Iris pigment epithelial cell (primary cell): Measurements from ENCODE around the gene SLC25A38.

ENCODE experiments used
- DNase-seq: peaks from one replicate; pipeline ENCODE4 v3.0.0-alpha.2; 2011; ENCODE audit warnings: low read depth

The SLC25A38 gene

DNA sequence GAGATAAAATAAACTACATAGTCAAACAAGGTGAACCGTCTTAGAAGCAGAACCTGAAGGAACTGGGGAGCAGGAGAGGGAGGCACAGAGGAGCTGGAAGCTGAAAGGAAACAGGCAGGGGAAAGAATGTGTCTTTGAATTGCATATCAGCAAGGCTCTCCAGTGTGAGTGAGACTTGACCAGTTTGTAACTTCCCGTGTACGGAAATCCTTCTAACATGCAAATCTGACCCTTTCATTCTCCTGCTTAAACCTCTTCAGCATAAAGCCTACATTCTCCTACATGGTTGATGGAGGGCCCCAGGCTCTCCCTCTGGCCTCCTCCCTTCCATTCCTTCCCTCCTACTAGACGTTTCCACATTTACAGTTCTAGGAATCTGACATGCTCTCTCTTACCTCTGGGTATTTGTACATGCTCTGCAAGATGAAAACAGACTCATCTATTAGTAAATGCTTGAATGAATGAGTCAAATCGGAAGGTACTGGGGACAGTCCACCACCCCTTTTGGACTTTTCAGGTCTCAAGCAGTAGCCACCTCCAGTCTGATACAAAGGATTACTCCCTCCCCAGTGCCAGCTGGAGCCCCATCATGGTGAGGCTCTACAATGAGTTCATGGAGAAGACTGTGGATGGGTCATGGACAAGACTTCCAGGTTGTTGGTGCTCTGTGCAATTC lies 6.1 kb upstream of the SLC25A38 start:
- DNase-seq, result no peak

DNA sequence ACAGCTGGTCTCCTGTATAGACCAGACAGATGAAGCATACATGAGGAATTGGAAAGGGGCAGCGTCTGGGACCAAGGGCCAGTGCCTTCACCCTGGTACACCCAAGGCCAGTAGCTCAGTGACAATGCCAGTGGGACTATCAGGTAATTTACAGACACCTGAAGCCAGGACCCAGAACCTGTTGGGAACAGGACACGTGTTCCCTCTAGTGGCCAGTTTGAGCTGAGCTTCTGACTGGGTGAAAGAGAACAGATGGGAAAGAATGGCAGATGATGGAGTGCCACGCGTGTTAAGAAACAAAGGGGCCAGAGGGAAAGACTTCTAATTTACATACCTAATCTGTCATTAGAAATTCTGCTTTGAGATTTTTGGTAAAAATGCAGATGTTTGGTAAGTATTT lies 5.1 kb upstream of the SLC25A38 start:
- peak; percentile 39 for DNase-seq

DNA sequence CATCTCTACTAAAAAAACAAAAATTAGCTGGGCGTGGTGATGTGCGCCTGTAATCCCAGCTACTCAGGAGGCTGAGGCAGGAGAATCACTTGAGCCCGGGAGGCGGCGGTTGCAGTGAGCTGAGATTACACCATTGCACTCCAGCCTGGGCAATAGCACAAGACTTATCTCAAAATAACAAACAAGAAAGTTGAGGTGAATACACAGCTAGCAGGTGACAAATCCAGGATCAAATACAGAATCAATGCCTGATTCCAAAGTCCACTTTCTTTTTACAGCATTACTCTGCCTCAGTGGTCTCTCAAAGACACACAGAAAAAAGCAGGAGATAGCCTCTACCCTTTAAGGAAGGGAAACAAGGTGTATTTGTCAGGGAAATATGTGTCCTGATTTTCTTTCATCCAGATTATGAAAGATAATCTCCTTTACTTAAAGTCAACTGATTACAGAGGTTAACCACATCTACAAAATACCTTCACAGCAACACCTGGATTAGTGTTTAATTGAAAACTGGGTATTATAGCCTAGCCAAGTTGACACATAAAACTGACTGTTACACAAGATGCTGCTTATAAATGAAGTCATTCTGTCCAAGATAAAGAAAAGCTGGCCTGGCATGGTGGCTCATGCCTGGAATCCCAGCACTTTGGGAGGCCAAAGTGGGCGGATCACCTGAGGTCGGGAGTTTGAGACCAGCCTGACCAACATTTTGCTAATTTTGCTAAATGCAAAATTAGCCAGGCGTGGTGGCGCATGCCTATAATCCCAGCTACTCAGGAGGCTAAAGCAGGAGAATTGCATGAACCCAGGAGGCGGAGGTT lies 4.0 kb upstream of the SLC25A38 start:
- no peak for DNase-seq

DNA sequence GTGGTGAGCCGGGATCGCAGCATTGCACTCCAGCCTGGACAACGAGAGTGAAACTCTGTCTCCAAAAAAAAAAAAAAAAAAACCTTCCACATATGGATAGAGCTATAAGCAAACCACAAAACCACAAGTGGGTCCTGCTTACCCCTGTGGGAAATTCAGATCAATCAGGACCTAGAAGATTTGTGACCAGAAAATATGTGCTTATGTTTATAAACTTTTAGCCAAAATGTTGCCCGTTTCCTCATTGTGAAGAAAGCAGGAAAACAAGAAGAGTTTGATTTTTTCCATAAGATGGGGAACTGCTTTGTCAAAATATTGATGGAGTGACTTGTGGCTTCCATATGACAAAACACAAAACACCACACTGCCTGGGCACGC lies 3.4 kb upstream of the SLC25A38 start:
- no peak for DNase-seq

DNA sequence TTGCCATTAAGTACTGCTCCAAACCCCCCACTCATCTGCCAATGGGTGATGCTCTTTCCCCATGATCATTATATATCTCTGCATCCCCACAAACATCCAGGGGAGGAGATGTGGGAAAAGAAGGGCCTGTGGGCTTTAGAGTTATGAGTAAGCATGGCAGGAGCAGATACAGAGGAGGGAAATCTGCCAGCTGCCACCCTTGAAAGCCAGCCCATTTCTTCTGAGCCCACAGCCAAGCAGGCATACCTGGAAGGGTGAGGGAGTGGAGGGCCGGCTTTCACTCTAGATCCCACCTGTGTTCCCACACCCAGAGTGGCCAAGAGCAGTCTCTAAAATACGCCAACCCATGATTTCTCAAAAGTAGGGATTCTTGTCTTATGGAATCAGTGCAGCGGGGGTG lies 1.7 kb upstream of the SLC25A38 start:
- DNase-seq, result no peak

DNA sequence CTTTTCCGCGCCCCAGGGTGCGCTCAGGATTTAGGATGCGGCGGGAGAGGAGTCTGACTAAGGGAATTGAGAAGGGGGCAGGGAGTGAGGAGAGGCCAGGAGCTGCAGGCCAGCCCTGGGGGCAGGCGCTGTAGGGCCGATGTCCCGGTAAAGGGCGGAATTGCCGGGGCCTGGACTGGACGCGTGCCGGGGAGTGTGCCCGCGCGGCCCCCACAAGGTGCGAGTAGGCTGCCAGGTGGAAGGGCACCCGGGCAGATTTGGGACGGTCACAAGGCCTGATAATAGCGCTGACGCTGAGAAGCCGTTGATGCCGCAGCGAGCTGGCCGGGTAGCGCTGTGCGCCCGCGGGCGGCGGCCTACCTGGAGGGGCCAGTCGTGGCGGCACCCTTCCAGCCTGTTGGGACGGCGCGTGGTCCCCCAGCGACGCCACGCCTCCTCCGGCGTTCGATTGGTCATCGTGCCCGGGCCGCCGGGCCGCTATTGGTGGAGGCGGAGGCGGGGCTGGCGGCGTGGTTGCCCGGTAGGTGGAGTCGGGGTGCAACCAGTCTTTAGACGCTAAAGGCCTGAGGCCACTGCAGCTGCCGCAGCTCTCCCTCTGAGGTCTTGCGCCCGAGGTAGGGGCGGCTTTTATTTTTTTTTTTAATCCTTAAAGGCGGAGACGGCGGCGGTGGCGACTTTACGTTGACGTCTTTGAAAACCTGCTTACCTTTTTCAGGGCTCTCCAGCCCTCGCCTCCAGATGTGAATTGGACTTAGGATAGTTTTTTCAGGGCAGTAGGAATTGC lies 903 bp downstream of the SLC25A38 start:
- peak; percentile 94 for DNase-seq

DNA sequence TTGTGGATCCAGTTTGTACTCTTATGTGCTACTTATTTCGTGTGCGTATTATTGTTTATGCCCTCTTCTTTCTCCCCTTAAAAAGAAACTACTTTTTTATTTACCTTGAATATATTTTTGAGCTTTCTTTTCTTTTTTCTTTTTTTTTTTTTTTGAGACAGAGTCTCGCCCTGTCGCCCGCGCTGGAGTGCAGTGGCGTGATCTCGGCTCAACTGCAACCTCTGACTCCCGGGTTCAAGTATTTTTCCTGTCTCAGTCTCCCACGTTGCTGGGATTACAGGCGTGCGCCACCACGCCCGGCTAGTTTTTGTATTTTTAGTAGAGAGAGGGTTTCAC lies 1.5 kb downstream of the SLC25A38 start:
- DNase-seq, result no peak

DNA sequence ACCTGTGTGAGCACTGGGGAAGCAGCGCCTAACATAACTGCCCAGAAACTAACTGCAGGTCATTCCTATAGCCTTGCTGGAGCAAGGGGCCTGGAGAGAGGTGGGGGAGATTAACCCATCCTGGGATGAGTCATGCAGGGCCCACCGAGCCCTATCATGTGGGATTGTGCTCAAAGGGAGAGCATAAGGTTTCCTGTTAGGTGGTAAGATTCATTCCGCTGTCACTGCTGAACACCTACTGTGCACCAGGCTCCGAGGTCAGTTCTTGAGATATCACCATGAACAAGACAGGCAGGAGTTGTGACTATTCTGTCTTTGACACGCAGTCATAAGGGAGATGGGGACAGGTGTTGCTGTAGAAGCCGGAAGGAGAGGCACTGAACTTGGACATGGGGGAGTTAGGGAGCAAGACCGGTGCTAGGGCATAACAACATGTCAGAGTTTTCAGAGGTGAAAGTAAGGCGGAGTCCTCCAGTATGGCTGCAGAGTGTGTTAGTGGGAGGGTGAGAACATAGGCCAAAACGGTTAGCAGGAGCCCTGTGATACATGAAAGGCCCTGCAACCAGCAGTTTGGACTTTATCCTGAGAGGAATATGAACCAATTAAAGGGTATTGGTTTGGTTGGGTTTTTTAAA lies 2.4 kb downstream of the SLC25A38 start:
- no peak for DNase-seq

DNA sequence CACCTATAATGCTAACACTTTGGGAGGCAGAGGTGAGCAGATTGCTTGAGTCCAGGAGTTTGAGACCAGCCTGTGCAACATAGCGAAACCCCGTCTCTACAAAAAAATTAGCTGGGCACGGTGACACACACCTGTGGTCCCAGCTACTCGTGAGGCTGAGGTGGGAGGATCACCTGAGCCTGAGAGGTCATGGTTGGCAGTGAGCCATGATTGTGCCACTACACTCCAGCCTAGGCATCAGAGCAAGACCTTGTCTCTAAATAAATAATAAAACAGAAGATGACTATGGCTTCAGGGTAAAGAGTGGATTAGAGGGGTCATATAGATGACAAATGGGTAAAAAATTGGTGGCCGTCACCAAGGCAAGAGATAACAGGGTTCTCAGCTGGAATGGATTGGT lies 3.1 kb downstream of the SLC25A38 start:
- DNase-seq, result no peak

DNA sequence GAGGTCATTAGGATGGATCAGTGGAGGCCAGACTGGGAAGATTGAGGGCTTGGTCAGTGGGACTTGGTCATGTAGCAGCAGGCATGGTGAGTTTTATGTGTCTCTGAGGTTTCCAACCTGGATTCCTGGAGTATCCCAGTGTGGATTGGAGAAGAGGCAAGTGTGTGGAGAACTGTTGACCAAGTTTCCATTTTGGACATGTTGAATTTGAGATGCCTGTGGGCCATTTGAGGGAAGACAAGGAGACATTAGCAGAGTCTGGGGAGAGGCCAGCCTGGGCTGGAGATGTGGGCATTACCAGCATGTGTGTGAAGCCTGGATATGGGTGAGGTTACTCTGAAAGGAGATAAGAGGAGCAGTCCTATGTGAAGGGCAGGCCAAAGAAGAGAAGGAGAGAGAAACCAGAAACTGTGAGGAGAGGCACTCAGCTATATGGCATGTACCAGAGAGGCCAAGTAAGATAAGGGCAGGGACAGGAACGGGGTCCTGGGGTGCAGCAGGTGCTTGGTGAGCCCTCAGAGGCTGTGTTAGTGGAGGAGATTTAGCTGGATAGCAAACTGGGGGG lies 4.3 kb downstream of the SLC25A38 start:
- no peak for DNase-seq

DNA sequence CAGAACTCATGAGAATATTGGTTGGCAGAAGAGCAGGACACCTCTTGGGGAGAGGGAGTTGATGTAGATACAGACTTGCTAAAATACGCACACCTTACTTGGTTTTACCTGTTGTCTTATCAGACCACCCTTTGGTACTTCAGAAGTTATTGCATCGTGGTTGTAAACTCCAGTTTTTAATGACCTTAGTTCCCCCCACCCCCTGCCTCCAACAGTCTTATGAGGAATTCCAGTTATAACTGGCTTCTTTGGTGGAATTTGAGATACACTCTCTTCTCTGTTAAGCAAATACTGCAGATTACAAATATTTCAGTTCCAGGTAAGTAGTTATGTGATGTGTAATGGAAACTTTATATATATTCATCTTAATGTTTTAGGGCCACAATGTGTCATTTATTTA lies 5.0 kb downstream of the SLC25A38 start:
- no peak for DNase-seq

DNA sequence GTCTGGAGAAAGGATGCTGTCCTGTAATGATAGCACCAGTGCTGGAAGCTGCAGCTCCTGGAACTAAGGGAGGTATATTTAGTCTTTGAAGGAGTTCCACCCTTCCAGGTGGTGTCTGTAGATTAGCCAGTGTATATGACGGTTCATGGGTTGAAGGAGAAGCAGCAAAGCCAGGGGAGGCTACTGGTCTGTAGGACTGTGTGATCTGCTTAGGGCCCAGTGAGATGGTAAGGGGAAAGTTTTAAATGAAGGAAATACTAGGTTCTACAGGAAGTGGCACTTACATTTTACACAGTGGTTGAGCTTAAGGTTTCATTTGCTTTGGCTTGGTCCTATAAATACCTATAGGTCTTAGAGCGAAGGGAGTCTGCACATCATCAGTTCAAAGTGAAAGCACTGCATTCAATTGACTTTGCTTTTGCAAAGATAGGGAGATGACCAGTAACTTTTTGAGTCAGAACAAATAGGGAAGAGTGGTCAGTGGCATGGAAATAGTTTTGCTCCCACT lies 5.6 kb downstream of the SLC25A38 start:
- DNase-seq, result no peak

DNA sequence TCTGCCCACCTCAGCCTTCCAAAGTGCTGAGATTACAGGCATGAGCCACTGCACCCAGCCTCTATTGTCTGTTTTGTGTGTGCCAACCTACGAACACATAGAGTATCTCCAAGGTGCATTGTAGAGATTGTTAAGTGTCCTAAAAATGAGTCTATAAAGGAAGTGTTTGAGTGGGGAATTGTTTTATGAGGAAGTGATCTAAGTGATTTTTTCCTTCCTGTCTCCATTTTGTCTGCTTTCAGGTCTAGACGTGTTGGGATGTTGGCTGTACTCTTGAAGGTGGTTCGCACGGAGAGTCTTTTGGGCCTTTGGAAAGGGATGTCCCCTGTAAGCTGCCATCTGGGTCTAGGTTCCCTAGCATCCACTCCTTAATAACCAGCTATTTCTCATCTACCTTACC lies 7.0 kb downstream of the SLC25A38 start:
- no peak for DNase-seq

DNA sequence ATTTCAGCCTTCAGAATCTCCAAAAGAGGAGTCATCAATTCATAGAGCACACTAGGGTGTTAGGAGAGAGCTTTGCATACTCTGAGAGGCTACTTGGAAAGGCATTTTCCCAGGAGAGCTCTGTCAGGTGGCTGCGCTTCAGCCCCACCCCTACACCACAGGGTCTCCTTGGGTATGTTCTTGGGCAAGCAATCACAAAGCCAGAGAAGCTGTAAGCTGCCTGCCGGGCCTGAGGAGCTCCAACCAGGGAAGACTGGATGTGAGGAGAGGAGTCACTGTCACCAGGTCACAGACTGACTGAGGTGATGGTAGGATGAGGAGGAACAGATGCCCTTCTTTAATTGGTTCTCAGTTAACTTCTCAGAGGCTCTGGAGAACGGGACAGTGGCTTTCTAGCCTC lies 13.5 kb downstream of the SLC25A38 start:
- no peak for DNase-seq

DNA sequence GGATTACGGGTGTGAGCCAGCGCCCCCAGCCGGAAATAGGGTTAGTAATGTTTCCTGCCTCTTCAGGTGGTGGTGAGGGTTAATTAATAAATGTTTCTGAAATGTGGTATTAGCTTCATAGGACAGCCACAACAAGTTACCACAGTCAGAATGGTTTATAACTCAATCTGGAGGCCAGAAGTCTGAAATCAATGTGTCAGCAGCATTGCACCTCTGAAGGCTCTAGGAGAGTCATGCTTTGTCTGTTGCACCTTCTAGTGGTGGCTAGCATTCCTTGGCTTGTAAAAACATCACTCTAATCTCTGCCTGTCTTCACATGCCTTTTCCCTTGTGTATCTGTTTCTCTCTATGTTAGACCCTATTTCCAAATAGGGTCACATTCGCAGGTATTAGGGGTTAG lies 15.5 kb downstream of the SLC25A38 start:
- DNase-seq, result no peak

DNA sequence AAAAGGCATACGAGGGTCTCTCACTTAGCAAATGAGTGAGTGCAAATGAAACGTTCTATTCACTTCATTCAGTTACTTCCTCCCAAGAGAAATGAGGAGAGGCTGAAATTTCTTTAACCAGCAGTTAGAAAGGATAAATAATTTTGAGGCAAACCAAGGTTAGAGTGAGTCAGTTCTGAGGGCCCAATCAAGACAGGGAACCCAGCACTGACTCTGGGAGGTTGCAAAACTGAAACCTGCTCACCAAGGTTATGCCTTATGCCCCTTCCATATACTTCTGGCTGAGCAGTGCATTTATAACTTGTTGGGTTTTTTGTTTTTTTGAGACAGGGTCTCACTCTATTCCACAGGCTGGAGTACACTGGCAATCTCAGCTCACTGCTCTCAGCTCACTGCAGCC lies 18.8 kb downstream of the SLC25A38 start:
- DNase-seq, result peak; percentile 61

DNA sequence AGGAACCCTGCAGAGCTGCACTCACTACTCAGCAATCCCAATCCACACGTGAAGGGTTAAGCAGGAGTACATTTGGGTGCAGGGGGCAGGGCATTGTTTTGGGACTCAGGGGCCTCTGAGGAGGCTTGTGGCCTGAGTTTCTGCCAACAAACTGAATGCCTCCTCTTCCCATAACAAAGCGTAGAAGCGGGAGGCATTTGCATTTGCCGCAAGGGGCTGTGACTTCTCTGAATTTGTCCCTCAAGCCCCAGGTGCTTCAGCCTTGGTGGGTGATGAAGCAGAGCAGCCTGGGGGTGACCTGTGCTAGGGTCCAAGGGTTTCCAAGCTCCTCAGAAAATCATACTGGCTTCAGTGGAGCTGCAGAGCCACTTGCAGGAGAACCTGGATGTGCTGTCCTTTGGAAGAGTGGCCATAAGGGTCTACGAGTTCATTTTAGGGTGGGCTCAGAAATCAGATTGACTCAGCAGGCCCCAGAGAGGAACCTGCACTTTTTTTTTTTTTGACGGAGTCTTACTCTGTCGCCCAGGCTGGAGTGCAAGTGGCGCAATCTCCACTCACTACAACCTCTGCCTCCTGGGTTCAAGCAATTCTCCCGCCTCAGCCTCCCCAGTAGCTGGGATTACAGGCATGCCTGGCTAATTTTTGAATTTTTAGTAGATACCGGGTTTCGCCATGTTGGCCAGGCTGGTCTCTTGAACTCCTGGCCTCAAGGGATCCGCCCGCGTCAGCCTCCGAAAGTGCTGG lies 21.9 kb downstream of the SLC25A38 start:
- no peak for DNase-seq

DNA sequence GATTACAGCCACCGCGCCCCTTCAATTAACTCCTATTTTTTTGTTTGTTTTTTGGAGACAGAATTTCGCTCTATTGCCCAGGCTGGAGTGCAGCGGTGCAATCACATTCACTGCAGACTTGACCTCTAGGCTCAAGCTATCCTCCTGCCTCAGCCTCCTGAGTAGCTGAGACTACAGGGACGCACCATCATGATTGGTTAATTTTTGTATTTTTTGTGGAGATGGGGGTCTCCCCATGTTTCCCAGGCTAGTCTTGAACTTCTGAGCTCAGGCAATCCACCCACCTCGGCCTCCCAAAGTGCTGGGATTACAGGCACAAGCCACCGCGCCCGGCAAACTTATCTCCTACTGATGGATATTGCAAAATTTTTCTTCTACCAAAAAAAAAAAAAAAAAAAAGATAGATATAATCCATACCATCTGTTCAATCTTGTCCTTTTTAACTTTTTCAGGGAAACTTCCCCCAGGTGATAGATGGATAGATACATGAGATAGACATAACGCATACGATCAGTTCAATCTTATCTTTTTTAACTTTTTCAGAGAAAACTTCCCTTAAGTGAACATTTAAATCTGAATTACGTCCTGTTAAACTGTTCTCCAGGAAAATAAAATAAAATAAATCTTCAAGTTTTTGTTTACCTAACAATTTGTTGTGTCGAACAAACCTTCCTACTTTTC lies 22.7 kb downstream of the SLC25A38 start:
- DNase-seq, result no peak

DNA sequence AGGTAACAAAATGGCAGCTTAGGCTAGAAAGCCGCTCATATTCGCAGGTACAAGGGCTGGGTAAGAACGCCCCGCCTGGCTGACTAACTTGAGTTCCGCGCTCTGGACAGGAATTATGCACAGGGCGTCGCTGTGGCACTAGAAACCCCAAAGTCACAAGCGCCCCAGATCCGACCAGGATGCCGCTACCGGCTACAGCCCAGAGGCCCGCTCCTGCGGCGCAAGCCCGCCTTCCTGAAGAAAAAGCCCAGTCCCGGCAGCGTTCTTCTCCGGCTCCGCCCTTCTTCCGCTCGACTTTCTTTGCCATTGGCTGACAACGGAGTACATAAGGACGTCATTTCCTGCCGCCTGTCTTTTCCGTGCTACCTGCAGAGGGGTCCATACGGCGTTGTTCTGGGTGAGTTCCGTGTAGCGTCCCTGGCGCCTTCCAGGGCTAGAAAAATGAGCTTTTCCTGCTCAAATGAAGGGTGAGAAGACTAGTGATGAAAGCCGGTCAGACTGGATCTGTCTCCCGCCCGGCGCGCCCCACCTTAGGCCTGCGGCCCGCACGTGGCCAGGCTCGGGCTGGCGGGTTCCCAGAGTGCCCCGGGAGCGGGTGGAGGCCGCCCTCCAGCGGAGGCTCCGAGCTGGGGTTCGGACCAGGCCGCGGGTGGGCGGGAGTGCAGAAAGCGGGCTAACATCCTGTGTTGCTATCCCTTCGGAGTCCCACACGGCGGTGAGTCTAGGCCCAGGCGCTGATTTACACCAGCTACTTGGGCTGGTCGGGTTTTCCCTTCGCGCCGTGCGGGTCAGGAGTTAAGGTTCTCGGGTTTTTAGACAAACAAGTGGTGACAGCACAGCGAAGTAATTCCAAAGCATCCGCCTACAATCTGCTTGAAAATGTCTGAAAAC lies 23.4 kb downstream of the SLC25A38 start, which contains the start of gene RPSA:
RPSA (plus strand) TSS at position 353 of the 891 bp plus-strand sequence. CDS start 934 bp downstream, outside the sequence.
- DNase-seq, result peak; percentile 97

DNA sequence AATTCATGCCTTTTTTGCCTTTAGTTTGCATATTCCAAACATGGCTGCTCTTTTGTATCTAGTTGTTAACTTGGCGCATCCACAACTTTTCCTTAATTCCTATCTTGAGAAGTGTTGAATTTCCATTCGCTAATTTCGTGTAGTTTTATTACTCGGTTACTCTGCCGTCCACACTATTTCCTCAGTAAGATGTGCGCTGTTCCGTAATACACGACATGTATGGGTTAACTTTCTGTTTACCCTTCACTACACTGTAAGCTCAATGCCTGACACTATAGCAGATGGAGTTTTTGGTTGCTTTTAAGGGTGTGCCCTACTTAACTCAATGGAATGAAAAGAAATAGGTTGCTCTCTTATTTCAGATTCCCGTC lies 24.1 kb downstream of the SLC25A38 start:
- DNase-seq, result peak; percentile 38
